Mesendoderm (in vitro differentiated cells): ENCODE results near the gene LAMA1.

Source experiments
- DNase-seq: peaks from one replicate; pipeline ENCODE4 v3.0.0; 2013
- H2AK5ac ChIP-seq: 2 replicates; pipeline ENCODE4 v1.6.1; 2013; ENCODE audit warnings: low read length, inconsistent platforms
- H2BK120ac ChIP-seq: 2 replicates; pipeline ENCODE4 v1.6.1; 2013; ENCODE audit warnings: low read depth, mild to moderate bottlenecking, low read length, moderate library complexity, mixed read lengths
- H2BK15ac ChIP-seq: replicated peaks from 2 replicates; pipeline ENCODE4 v1.6.1; 2013; ENCODE audit warnings: low read depth, mild to moderate bottlenecking, moderate library complexity
- H2BK5ac ChIP-seq: 2 replicates; pipeline ENCODE4 v1.6.1; 2013; ENCODE audit warnings: low read length, inconsistent platforms
- H3K18ac ChIP-seq: 2 replicates; pipeline ENCODE4 v1.6.1; 2013; ENCODE audit warnings: mild to moderate bottlenecking, low read length, mixed read lengths
- H3K23ac ChIP-seq: one replicate; pipeline ENCODE4 v1.6.1; 2013; ENCODE audit warnings: low read length
- H3K27ac ChIP-seq: 2 replicates; pipeline ENCODE4 v1.5.1; 2013; ENCODE audit warnings: low read depth, mild to moderate bottlenecking, inconsistent platforms, low read length, moderate library complexity
- H3K27me3 ChIP-seq: 2 replicates; pipeline ENCODE4 v1.6.1; 2013; ENCODE audit warnings: low read length, control low read depth, mild to moderate bottlenecking, inconsistent platforms; ENCODE audit not compliant: insufficient read depth, poor library complexity
- H3K36me3 ChIP-seq: 2 replicates; pipeline ENCODE4 v1.6.1; 2013; ENCODE audit warnings: low read length, inconsistent platforms; ENCODE audit not compliant: control insufficient read depth, insufficient read depth
- H3K4ac ChIP-seq: one replicate; pipeline ENCODE4 v1.6.1; 2013; ENCODE audit warnings: low read depth, mild to moderate bottlenecking, low read length, moderate library complexity
- H3K4me1 ChIP-seq: 2 replicates; pipeline ENCODE4 v1.6.1; 2013; ENCODE audit warnings: low read depth, low read length, inconsistent platforms; ENCODE audit not compliant: control insufficient read depth
- H3K4me2 ChIP-seq: 2 replicates; pipeline ENCODE4 v1.6.1; 2013; ENCODE audit warnings: low read length
- H3K4me3 ChIP-seq: 2 replicates; pipeline ENCODE4 v1.5.1; 2013; ENCODE audit warnings: mild to moderate bottlenecking, low read length
- H3K56ac ChIP-seq: one replicate; pipeline ENCODE4 v1.6.1; 2013; ENCODE audit warnings: low read length
- H3K79me1 ChIP-seq: 2 replicates; pipeline ENCODE4 v1.6.1; 2013; ENCODE audit warnings: low read length, inconsistent platforms
- H3K79me2 ChIP-seq: 2 replicates; pipeline ENCODE4 v1.6.1; 2013; ENCODE audit warnings: mild to moderate bottlenecking, low read length; ENCODE audit not compliant: control insufficient read depth, insufficient read depth
- H3K9ac ChIP-seq: 2 replicates; pipeline ENCODE4 v1.6.1; 2013; ENCODE audit warnings: low read length, inconsistent platforms
- H4K5ac ChIP-seq: one replicate; pipeline ENCODE4 v1.6.1; 2013; ENCODE audit warnings: low read length
- H4K8ac ChIP-seq: one replicate; pipeline ENCODE4 v1.6.1; 2013; ENCODE audit warnings: low read depth, mild to moderate bottlenecking, control low read depth, low read length, moderate library complexity
- WGBS: extraction: QIAGEN DNeasy Blood & Tissue Kit; methylation state at CpG from one replicate; pipeline ENCODE4 v1.1.7; 2013; ENCODE audit warnings: low lambda C conversion rate, missing lambda C conversion rate; ENCODE audit not compliant: insufficient coverage; ENCODE audit errors: extremely low coverage; 5-methylcytosine and 5-hydroxymethylcytosine counted together

Gene LAMA1

GRCh38 chr18:7064346-7064745, 53.3 kb downstream of the LAMA1 start:
- H3K27me3 ChIP-seq = no peaks in the 10 kb centered on the region
- no peak overlapping the region for H3K4me3 ChIP-seq
- no peaks in the 10 kb centered on the region for H3K79me2 ChIP-seq
- H3K36me3 ChIP-seq = no peaks in the 10 kb centered on the region
- H2BK120ac ChIP-seq = no peak overlapping the region
- H2AK5ac ChIP-seq = no peak overlapping the region
- H4K8ac ChIP-seq = no peak overlapping the region
- no peak overlapping the region for H3K18ac ChIP-seq
- peak; percentile 79 for DNase-seq
- H2BK5ac ChIP-seq = no peak overlapping the region
- H3K79me1 ChIP-seq = no peaks in the 10 kb centered on the region
- no CpG with 5 or more reads among the region's 3 CpGs for WGBS
- H3K4ac ChIP-seq = no peak overlapping the region
- H3K9ac ChIP-seq = no peak overlapping the region
- H2BK15ac ChIP-seq = no peak overlapping the region
- peaks cover 3% of the 10 kb centered on the region for H3K4me1 ChIP-seq
- no peak overlapping the region for H3K56ac ChIP-seq
- no peak overlapping the region for H3K4me2 ChIP-seq
- no peak overlapping the region for H4K5ac ChIP-seq
- H3K23ac ChIP-seq = no peak overlapping the region
- H3K27ac ChIP-seq = no peak overlapping the region

GRCh38 chr18:7062811-7063210, 54.8 kb downstream of the LAMA1 start:
- no peak overlapping the region for H3K4me3 ChIP-seq
- H3K79me2 ChIP-seq = no peaks in the 10 kb centered on the region
- H3K18ac ChIP-seq = no peak overlapping the region
- no CpG with 5 or more reads among the region's 5 CpGs for whole genome bisulfite sequencing
- H3K9ac ChIP-seq = no peak overlapping the region
- H4K8ac ChIP-seq = no peak overlapping the region
- no peak overlapping the region for H3K23ac ChIP-seq
- no peak overlapping the region for H3K4ac ChIP-seq
- H3K79me1 ChIP-seq = no peaks in the 10 kb centered on the region
- H2BK5ac ChIP-seq = no peak overlapping the region
- no peak overlapping the region for H2BK15ac ChIP-seq
- DNase-seq = no peak
- no peak overlapping the region for H2AK5ac ChIP-seq
- no peak overlapping the region for H4K5ac ChIP-seq
- H3K4me2 ChIP-seq = no peak overlapping the region
- no peak overlapping the region for H3K27ac ChIP-seq
- H3K4me1 ChIP-seq = no peaks in the 10 kb centered on the region
- no peak overlapping the region for H3K56ac ChIP-seq
- H2BK120ac ChIP-seq = no peak overlapping the region
- no peaks in the 10 kb centered on the region for H3K27me3 ChIP-seq
- no peaks in the 10 kb centered on the region for H3K36me3 ChIP-seq

- Histone ChIP-seq H2BK120ac (no peak overlapping the region), H3K4me1 (no peaks in the 10 kb centered on the region), H3K36me3 (no peaks in the 10 kb centered on the region), H3K27ac (no peak overlapping the region), H3K27me3 (no peaks in the 10 kb centered on the region), H3K4me2 (no peak overlapping the region), H2BK5ac (no peak overlapping the region), H2BK15ac (no peak overlapping the region), H3K79me1 (no peaks in the 10 kb centered on the region), H2AK5ac (no peak overlapping the region), H3K9ac (no peak overlapping the region), H3K56ac (no peak overlapping the region), H4K5ac (no peak overlapping the region), H3K4ac (no peak overlapping the region), H4K8ac (no peak overlapping the region), H3K18ac (no peak overlapping the region), H3K4me3 (no peak overlapping the region), H3K23ac (no peak overlapping the region), H3K79me2 (no peaks in the 10 kb centered on the region)
- no peak for DNase-seq
- WGBS = no CpG with 5 or more reads among the region's 9 CpGs
Observed at GRCh38 chr18:7062236-7062635, 55.4 kb downstream of the LAMA1 start.

GRCh38 chr18:7059276-7059675, 58.3 kb downstream of the LAMA1 start:
- Histone ChIP-seq H3K79me1 (no peaks in the 10 kb centered on the region), H2AK5ac (no peak overlapping the region), H3K36me3 (no peaks in the 10 kb centered on the region), H4K5ac (no peak overlapping the region), H3K4me1 (no peaks in the 10 kb centered on the region), H2BK120ac (no peak overlapping the region), H2BK5ac (no peak overlapping the region), H3K23ac (no peak overlapping the region), H3K27ac (no peak overlapping the region), H3K4ac (no peak overlapping the region), H3K4me2 (no peak overlapping the region), H3K27me3 (no peaks in the 10 kb centered on the region), H3K4me3 (no peak overlapping the region), H3K56ac (no peak overlapping the region), H3K18ac (no peak overlapping the region), H2BK15ac (no peak overlapping the region), H4K8ac (no peak overlapping the region), H3K9ac (no peak overlapping the region), H3K79me2 (no peaks in the 10 kb centered on the region)
- WGBS = no CpG with 5 or more reads among the region's 2 CpGs
- no peak for DNase-seq

GRCh38 chr18:7056026-7056425, 61.6 kb downstream of the LAMA1 start:
- Histone ChIP-seq H3K56ac (no peak overlapping the region), H3K4ac (no peak overlapping the region), H4K8ac (no peak overlapping the region), H3K36me3 (no peaks in the 10 kb centered on the region), H3K23ac (no peak overlapping the region), H3K27ac (no peak overlapping the region), H3K4me1 (no peaks in the 10 kb centered on the region), H2BK15ac (no peak overlapping the region), H2AK5ac (no peak overlapping the region), H3K27me3 (no peaks in the 10 kb centered on the region), H4K5ac (no peak overlapping the region), H3K4me2 (no peak overlapping the region), H2BK120ac (no peak overlapping the region), H2BK5ac (no peak overlapping the region), H3K79me1 (no peaks in the 10 kb centered on the region), H3K4me3 (no peak overlapping the region), H3K9ac (no peak overlapping the region), H3K18ac (no peak overlapping the region), H3K79me2 (no peaks in the 10 kb centered on the region)
- 100% methylated on average over 2 of the region's 6 CpGs for WGBS
- DNase-seq = no peak

- Histone ChIP-seq H4K8ac (no peak overlapping the region), H3K79me2 (no peaks in the 10 kb centered on the region), H3K4ac (no peak overlapping the region), H2BK120ac (no peak overlapping the region), H2AK5ac (no peak overlapping the region), H3K4me1 (no peaks in the 10 kb centered on the region), H2BK5ac (no peak overlapping the region), H3K79me1 (no peaks in the 10 kb centered on the region), H3K27me3 (no peaks in the 10 kb centered on the region), H2BK15ac (no peak overlapping the region), H3K18ac (no peak overlapping the region), H3K56ac (no peak overlapping the region), H4K5ac (no peak overlapping the region), H3K27ac (no peak overlapping the region), H3K9ac (no peak overlapping the region), H3K4me2 (no peak overlapping the region), H3K4me3 (no peak overlapping the region), H3K23ac (no peak overlapping the region), H3K36me3 (no peaks in the 10 kb centered on the region)
- no peak for DNase-seq
- no CpG with 5 or more reads among the region's 5 CpGs for WGBS
Observed at GRCh38 chr18:7049951-7050350, 67.6 kb downstream of the LAMA1 start.
